Adrenal gland (tissue), 5 donors: ENCODE results near the gene TTI1.

Experiments
- CTCF ChIP-seq, 6 experiments: fragments of 450-650 bp in 4 of 6; fragments of 200-600 bp in 2 of 6; sonication (generic) in 1 of 6; IDR thresholded peaks; 1 replicate in 5 of 6; 2 replicates in 1 of 6; pipeline versions ENCODE4 v1.5.1 to v1.8.0; 2016 to 2021; ENCODE audit warnings: antibody characterized with exemption in 6 of 6, mild to moderate bottlenecking in 2 of 6, moderate library complexity in 1 of 6
- POLR2A ChIP-seq, 2 donors: fragments of 450-650 bp; IDR thresholded peaks; one replicate each; pipeline ENCODE4 v1.6.1; 2017; ENCODE audit warnings: antibody characterized with exemption in 2 of 2, mild to moderate bottlenecking in 2 of 2, moderate library complexity in 1 of 2
- donor health status: DM: no; HTN: no; CAD: no.

- TF ChIP-seq CTCF (IDR thresholded peaks at IDR 0.05) (no peak), POLR2A (IDR thresholded peaks at IDR 0.05) (no peak)
Measured at GRCh38 chr20:37979021-37979985, 54.0 kb downstream of the TTI1 start.
